Embryonic facial prominence (tissue), 1 donor: Measurements from ENCODE around the gene PPIB.
"Not testable (repeated sequence)": the region's sequence is repeated elsewhere in the genome, so short reads cannot be mapped to it uniquely, and the experiment has no call there.

Experiments used
- DNase-seq: peaks from one replicate; pipeline ENCODE4 v3.0.0-alpha.2; 2016; ENCODE audit errors: extremely low spot score

Gene PPIB

DNA sequence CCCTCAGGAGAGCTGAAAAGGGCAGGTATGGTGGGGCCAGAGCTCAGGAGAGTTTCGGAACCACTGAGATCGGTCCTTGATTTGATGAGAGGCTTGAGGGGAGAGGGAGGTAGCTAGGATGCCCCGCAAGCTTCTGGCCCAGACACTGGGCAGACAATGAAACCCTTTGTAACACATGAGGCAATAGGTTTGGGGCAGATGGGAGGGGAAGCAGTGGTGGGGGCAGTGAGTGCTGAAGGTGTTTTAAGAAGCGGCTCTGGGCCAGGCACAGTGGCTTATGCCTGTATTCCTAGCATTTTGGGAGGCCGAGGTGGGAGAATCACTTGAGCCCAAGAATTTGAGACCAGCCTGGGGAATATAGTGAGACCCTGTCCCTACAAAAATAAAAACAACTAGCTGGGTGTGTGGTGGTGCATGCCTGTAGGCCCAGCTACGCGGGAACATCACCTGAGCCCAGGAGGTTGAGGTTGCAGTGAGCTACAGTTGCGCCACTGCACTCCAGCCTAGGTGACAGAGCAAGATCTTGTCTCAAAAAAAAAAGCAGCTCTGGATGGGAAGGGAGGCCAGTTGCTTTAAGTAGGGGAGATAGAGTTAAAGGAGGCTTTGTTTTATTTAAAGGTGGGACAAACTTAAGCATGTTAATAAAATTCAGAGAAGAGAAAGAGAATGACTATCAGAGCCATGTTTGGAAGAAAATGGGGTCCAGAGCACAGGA lies 20.9 kb downstream of the PPIB start:
- no peak for DNase-seq

DNA sequence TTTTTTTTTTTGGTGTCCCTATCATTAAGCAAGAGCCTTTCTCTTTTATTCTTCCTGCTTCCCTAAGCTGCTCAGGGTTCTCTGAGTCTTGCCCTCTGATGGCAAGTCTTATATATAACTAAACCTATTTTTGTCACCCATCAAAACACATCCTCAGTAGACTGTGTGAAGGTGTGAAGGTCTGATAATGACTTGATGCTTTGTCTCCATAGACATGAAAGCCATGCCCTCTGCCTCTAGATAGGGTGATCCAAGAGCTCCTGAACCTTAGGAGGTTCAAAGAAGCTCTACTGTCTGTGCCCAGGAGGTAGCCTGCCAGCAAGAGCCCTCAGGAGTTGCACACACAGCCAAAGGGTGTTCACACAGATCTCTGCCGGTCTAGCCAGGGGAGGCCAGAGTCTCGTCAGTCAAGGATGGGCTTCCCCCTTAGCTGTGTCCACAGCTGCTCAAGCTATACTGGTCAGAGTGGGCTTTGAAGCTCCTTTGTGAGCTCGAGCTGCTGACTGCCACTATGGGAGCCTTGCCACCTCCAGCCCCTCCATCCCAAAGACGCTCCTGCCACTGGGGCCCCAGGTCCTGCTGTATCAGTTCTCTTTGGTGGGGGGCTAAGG lies 24.4 kb downstream of the PPIB start:
- DNase-seq = no peak

DNA sequence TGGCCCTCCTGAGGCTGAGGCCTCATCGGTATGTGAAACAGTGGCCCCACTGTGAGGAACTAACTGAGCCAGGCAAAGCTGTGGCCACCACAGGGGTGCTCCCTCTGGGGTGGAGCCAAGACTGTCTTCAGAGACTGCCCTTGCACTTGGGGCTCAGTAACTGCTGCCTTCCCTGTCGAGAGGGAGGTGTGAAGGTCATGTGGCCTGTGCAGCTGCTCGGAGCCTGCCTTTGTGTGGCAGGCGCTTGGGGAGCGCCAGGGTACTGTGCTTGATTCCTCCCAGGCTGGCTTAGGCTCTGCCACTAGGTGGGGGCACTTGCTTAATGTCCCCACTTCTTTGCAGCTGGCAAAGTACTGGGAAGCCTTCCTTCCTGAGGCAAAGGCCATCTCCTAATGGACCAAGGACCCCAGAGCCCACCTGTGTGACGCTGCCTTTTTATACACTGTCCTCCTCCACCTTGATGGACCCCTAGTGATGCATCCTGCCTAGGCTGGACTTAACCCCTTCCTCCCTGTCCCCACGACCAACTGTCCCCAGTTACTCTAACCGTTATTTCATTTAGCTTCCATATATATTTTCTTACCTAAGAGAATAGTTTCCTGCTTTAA lies 25.5 kb downstream of the PPIB start:
- no peak for DNase-seq

DNA sequence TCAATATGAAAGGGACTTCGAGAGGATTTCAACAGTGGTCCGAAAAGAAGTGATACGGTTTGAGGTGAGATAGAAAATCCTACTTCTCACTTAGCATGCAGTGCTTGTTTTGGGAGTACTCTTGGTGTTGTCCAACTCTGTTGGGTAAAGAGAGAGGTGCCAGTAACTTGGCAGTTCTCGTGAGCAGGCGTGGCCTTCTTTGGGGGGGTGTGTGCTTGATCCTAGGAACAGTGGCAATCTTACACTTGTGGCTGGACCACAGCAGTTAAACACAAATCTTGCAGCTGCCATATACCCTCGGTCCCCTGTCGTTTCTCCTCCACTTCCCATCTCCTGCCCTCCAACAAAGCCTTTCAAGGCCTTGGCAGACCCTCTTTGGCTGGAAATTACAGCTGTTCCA lies 26.5 kb downstream of the PPIB start:
- DNase-seq = no peak

DNA sequence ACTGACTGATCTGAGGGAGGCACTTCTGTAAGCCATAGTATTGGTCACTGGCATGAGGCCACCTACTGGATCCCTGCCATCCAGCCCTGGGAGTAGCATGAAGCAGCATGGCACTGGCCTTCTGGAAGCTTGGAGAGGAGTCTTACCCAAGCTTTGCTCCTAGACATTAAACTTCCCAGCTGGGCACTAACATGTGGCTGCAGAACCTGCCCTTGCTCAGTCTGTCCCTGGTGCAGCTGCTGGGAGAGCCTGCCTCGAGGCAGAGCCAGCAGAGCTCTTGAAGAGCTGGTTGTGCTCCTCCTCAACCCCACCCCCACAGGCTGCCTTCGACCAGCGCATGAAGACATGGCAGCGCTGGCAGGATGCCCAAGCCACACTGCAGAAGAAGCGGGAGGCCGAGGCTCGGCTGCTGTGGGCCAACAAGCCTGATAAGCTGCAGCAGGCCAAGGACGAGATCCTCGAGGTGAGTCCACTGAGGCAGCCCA lies 28.4 kb downstream of the PPIB start:
- DNase-seq = no peak

DNA sequence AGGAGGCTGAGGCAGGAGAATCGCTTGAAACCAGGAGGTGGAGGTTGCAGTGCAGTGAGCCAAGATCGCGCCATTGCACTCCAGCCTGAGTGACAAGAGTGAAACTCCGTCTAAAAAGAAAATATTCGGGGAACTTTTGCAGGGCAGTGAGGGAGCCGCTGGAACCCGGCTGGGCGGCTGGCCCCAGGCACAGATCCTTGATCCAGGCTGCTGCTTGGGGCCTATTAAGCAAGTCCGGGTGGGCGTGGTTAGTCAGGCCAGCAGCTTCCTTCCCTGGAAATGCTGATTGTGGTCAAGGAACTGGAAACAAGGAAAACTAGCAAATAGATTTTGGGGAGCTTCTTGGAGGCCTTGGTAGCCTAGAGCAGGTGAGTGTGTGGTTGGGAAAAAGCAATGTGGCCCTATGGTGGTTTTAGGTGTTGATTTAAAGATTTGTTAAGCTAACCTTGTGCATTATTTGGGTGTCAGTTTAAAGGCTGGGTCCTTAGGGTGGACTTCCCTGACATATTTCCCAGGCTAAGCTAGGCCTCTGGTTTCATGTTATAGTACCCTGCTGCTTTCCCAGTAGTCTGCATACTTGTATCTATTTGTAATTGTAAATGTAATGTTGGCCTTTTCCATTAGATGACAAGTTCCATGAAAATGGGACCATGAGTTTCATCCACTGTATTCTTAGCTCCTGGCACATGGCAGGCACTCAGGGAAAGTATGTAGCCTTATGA lies 29.0 kb downstream of the PPIB start:
- no peak for DNase-seq

DNA sequence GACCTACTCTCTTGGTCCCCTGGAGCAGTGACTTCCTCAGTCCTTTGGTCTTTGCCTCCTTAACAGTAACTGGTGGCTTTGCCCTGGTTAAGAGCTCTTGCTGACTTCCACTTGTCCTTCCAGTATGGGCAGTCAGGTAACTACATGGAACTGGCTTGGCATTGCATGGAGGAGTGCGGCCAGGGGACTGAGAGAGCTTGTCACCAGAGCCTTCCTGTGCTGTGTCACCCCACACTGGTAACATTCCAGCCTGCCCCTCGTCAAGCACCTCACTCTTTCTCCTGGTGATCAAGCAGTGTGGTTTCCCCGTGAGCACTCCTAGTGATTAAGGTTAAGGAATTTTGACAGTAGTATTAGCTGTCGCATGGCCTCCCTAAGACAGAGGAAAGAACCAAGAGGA lies 30.6 kb downstream of the PPIB start:
- DNase-seq = no peak

DNA sequence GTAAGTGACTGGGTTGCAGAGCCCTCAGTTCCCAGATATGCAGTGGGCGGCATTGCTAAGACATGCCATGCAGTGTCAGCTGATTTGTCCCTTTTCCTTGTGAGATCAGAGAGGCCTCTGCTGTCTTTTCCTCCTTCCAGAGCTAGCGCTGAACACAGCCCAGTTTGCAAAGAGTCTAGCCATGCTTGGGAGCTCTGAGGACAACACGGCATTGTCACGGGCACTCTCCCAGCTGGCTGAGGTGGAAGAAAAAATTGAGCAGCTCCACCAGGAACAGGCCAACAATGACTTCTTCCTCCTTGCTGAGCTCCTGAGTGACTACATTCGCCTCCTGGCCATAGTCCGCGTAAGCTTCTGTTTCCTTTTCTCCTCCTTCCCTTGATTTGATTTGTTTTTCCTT lies 31.3 kb downstream of the PPIB start:
- DNase-seq = no peak

DNA sequence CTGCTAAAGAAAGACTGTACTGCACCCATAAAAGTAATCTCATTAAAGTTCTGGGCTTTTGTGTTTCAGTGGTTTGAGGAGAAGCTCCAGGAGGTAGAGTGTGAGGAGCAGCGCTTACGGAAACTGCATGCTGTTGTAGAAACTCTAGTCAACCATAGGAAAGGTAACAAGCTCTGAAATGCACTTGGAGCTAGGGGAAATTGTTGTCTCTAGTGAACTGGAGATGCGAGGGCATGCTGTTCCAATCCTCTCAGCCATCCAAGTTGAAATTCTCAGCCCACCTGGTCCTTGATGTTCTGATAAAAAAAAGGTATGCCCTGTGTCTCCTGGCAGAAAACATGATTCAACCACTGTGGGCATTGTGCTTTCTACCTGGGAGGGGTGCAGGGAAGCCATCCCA lies 32.7 kb downstream of the PPIB start:
- no peak for DNase-seq

DNA sequence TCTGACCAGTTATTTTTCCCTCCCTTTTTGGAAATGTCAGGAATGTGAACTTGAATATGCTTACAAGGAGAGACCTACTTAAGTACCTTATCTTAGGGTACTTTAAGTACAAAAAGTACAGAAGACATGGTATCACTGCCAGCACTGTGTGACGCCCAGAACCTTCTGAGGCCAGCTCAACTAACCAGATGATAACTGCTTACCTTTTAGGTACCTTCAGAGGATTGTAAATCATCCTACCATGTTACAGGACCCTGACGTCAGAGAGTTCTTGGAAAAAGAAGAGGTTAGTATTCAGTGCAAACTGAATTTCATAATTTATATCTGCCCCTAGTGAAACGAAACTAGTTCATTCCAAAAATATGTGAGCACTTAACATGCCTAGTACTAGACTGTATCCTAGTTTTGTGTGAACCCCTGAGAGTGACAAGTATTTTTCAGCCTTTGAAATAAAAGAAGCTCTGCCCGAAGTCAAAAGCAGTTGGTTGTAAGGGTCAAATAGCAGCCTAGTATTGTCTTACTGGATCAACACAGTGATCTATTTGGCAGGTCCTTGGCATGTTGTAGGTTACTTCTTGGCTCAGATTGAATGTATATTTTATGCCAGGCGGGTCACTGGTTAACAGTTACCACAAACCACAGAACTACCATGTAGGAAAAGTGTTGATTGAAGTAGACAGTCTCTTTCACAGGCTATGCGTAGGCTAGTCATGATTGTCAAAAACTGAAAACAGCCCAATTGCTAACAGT lies 35.1 kb downstream of the PPIB start:
- no peak for DNase-seq

DNA sequence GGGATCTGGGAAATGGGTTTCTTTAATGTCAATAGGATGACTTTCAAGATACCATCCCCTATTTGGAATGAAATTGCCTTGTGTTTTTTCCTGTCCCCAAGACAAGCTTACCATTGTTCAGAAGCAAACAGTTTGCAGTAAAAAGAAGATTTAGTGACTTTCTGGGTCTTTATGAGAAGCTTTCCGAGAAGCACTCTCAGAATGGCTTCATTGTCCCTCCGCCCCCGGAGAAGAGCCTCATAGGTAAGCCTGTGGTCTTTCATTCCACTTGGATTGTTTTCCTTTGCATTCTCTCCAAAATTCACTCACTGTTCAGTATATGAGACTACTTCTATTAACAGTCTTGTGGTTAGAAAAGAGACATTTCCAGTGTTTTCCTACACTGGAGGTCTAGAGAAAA lies 36.8 kb downstream of the PPIB start:
- no peak for DNase-seq

DNA sequence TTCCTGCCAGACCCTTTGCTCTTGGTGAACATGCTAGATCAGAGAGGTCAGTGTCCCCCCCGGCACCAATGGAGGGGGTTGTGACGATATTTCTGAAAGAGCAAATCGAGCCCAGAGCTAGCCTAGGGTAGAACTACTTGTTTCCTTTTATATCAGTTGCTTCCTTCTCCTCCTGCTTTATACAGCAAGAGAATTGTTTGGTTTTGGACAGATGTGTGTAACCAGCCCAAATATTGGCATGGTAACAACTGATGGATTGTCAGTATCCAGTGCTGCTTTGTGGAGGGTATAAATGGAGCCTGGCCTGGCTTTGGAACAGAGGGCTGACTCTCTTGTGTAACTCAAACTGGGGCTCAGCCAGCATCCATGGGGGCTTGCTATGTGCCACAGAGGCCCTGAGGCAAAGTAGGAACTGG lies 39.9 kb downstream of the PPIB start:
- no peak for DNase-seq

DNA sequence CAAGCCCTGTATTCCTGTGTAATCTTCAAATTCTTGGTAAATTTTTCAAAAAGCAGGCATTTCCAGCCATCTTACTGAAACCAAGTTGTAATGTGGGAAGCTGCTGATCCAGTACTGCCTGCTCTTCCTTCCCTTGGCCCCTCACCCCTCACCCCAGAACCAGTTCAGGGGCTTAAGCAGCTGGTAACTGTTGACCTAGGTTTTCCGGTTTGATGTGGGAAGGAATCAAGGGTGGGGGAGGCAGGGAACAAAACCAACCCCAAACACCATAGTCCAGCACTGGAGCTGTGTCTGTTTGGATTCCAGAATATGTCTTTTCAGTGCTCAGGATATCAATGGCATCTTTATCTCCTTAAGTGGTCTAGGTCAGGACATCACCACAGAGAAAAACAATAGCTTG lies 40.4 kb downstream of the PPIB start:
- no peak for DNase-seq

DNA sequence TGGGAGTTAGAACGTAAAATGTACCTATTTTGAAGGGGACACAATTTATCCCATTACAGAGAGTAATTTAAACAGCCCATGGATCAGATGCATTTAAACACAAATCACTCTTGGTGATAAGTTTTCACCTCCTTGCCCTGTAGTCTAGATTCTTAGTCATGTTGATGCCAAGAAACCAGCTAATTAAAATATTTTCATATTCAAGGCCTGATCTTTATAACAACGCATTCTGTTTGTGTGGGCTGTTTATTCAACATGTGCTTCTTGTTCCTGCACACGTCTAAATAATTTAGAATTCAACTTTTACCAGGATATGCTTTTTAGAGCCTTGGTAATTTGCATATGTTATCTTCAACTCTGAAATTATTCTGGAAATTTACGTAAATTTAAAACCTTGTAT lies 41.2 kb downstream of the PPIB start:
- no peak for DNase-seq

DNA sequence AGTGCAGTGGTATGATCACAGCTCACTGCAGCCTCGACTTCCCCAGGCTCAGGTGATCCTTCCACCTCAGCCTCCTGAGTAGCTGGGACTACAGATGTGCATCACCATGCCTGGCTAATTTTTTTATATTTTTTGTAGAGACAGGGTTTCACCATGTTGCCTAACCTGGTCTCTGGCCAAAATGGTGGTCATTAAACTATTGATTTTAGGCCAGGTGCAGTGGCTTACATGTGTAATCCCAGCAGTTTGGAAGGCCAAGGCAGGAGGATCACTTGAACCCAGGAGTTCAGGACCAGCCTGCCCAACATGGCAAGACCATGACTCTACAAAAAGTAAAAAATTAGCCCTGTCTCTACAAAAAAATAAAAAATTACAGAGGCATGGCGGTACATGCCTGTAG lies 42.5 kb downstream of the PPIB start:
- DNase-seq = not testable (repeated sequence)

DNA sequence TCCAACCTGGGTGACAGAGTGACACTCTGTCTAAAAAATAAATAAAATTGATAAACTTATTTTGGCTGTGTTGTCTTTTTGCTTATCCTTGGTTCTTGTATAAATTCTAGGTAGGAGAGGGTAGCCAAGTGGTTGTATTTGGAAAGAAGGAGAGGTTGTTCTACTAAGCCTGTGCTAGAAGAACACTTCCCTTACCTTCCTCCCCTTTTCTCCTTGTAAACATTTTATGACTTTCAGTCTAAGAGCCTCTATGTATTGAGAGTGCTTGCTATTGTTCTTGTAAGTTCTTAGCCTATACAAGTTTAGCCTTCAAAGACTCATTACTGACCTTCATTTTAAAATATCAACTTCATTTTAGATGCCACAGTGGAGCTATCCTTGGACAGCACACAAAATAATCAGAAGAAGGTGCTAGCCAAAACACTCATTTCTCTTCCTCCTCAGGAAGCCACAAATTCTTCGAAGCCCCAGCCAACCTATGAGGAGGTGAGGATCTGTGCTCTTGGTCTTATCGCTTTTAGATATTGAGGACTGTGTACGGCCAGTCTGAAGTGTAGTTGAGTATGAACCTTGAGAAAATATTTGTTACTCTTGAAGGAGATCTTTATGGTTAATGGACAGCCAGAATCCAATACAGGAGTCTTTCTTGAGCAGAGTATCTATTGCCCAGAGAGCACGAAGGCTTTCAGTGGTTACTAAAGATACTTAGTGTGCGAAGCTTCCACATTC lies 44.9 kb downstream of the PPIB start:
- DNase-seq = no peak

DNA sequence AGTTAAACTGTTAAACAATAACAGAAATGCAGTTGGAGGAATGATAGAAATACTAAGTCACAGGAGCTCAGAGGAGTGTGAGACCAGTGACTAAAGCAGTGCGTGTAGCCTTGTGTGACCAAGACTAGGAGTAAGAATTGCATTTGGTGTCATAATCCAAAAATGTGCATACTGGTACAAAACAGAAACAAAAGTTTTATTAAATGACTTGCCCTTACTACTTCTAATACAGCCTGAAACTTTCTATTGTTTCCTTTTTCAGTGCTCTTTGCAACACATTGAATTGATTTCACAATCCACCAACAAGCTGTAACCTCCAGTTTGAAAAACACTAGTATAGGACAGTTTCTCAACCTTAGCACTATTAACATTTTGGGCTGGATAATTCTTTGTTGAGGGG lies 49.9 kb downstream of the PPIB start:
- DNase-seq = no peak

DNA sequence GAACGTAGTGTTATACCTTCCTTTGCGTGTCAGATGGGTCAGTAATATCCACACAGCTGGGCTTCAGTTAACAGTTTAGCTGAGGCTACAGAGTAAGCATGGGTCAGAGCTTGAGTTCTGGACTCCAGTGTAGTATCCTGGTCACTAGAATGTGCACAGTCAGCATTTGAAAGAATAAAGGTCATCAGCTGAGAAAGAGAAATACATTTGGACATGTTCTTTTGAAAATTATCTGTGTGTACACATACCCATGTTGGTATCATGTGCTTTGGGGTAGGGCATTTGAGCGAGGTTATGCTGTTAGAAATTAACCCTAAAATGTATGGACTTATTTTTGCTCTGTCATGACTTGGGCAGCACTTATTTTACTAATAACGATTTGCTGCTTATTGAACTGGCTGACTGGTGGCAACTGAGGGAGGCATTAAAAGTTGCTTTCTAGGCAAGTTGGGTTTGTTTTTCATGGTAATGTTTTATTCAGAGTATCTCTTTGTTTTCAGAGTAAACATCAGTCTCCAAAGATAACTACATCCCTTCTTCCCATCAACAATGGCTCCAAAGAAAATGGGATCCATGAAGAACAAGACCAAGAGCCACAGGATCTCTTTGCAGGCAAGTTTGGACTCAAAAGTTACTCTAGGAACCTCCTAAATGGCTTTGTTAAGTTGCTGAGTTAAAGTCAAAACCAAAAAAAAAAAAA lies 50.6 kb downstream of the PPIB start:
- no peak for DNase-seq

DNA sequence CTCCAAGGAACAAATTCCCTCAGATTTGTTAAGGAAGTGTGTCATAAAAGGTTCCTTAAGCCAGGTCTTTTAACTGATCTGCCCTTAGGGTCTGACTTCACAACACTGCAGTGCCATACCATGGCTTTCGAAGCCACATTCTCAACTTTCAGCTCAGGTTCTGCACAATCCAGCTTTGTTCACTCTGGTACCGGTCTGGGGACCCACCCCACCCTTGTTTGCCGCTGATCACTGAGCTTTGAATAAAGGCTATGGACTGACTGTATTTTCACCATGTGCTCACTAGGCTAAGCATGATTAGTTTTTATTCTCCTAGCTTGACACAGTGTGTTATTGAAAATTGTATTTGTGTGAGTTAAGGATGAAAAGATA lies 51.2 kb downstream of the PPIB start:
- no peak for DNase-seq

DNA sequence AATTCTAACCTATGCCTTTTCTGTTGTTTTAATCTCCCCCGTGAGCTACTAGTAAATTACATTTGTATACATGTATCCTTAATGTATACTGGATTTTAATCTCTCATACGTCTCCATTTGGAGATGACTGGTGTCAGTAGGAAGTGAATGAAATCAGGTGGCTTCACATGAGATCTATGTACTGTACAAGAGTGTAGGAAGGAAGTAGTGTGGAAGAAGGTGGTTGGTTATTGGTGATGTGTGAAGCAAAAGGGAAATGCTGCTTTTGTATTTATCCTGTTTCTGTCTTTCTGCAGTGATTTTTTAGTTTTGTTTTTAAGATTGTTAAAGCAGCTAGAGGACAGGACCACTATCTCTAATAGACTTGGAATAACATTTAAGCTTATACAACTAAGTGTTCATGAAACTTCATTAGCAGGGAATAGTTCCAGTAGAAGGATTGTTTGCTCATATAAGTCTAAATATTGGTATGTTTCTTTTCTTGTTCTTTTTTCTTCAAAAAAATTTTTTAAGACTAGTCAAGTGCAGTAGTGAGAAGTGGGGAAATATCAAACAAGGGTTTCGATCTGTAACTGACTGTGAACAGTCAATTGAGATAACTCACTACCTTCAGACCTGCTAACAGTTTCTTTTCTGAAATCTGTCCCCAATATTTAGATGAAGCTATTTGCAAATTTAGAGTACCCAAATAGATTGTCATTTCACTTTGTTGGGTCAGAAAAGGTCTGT lies 51.7 kb downstream of the PPIB start:
- DNase-seq = no peak
